ENCODE measurements around the gene FOXP2. TPM values are rescaled to one million over a fixed set of nuclear protein-coding genes. Genes with fewer than 3 reads are reported as not detected.

FOXP2 gene
- not detected in 2 replicates for total RNA-seq

GRCh38 chr7:114414156-114415063, at the start of gene FOXP2:
FOXP2 (plus strand) TSS chr7:114414815; CDS start chr7:114426512, 11,697 bp downstream.
- H3K4me1 Mint-ChIP-seq: no peaks in the 10 kb centered on the region
- POLR2A ChIA-PET: no interaction called here
- TF ChIP-seq CTCF (IDR thresholded peaks at IDR 0.05): no peak
- ATAC-seq (ENCODE audit: low read depth) (no peak), DNase-seq (no peak)
- CTCF ChIA-PET: no interaction called here
- intact Hi-C loops (cut with micrococcal nuclease): no loop called here
- no peak within 1 kb of the TSS for H3K27ac Mint-ChIP-seq
- H3K36me3 Mint-ChIP-seq (ENCODE audit: low read depth): no peaks in the 10 kb centered on the region
- H3K9me3 Mint-ChIP-seq: no peaks in the 10 kb centered on the region
- no peaks in the 10 kb centered on the region for H3K27me3 Mint-ChIP-seq
- no peak within 1 kb of the TSS for H3K4me3 Mint-ChIP-seq

- CTCF ChIA-PET: no interaction called here
- Mint-ChIP-seq H3K4me1 (no peaks in the 10 kb centered on the region), H3K36me3 (ENCODE audit: low read depth) (no peaks in the 10 kb centered on the region), H3K27ac (no peak overlapping the region), H3K9me3 (no peaks in the 10 kb centered on the region), H3K27me3 (no peaks in the 10 kb centered on the region), H3K4me3 (no peak overlapping the region)
- ATAC-seq (ENCODE audit: low read depth) (no peak), DNase-seq (no peak)
- intact Hi-C loops (cut with micrococcal nuclease): no loop called here
- POLR2A ChIA-PET: no interaction called here
- no peak for TF ChIP-seq CTCF (IDR thresholded peaks at IDR 0.05)
Observed at GRCh38 chr7:114365791-114366190, 48.8 kb upstream of the FOXP2 start.

GRCh38 chr7:114368492-114368891, 46.1 kb upstream of the FOXP2 start:
- no peak overlapping the region for H3K4me3 Mint-ChIP-seq
- H3K27ac Mint-ChIP-seq: no peak overlapping the region
- POLR2A ChIA-PET: no interaction called here
- intact Hi-C loops (cut with micrococcal nuclease): no loop called here
- no peaks in the 10 kb centered on the region for H3K27me3 Mint-ChIP-seq
- H3K4me1 Mint-ChIP-seq: no peaks in the 10 kb centered on the region
- no peaks in the 10 kb centered on the region for H3K9me3 Mint-ChIP-seq
- CTCF ChIA-PET: no interaction called here
- no peak for DNase-seq
- H3K36me3 Mint-ChIP-seq (ENCODE audit: low read depth): no peaks in the 10 kb centered on the region
- ATAC-seq (ENCODE audit: low read depth): no peak
- no peak for TF ChIP-seq CTCF (IDR thresholded peaks at IDR 0.05)

GRCh38 chr7:114369294-114369693, 45.3 kb upstream of the FOXP2 start:
- no peak for TF ChIP-seq CTCF (IDR thresholded peaks at IDR 0.05)
- Mint-ChIP-seq H3K4me3 (no peak overlapping the region), H3K27me3 (no peaks in the 10 kb centered on the region), H3K27ac (no peak overlapping the region), H3K4me1 (no peaks in the 10 kb centered on the region), H3K9me3 (no peaks in the 10 kb centered on the region), H3K36me3 (ENCODE audit: low read depth) (no peaks in the 10 kb centered on the region)
- POLR2A ChIA-PET: no interaction called here
- ATAC-seq (ENCODE audit: low read depth): no peak
- intact Hi-C loops (cut with micrococcal nuclease): no loop called here
- no peak for DNase-seq
- CTCF ChIA-PET: no interaction called here

GRCh38 chr7:114372619-114373018, 42.0 kb upstream of the FOXP2 start:
- ChIA-PET CTCF (no interaction called here), POLR2A (no interaction called here)
- Mint-ChIP-seq H3K9me3 (no peaks in the 10 kb centered on the region), H3K27me3 (no peaks in the 10 kb centered on the region), H3K4me3 (no peak overlapping the region), H3K27ac (no peak overlapping the region), H3K4me1 (no peaks in the 10 kb centered on the region), H3K36me3 (ENCODE audit: low read depth) (no peaks in the 10 kb centered on the region)
- ATAC-seq (ENCODE audit: low read depth): no peak
- TF ChIP-seq CTCF (IDR thresholded peaks at IDR 0.05): no peak
- intact Hi-C loops (cut with micrococcal nuclease): no loop called here
- DNase-seq: no peak

All from activated B cell treated with CpG ODN at 0.5 μM for 24 hours (primary cell).